HG03095 (cell line): ENCODE measurements around the gene METAP2.

Source experiments
- ATAC-seq: cut with Tn5 transposase; IDR thresholded peaks from one replicate; pipeline ENCODE4 v1.9.1; 2021; ENCODE audit warnings: moderate library complexity; ENCODE audit not compliant: unreplicated experiment

Gene METAP2

GRCh38 chr12:95509300-95509699 lies 35.3 kb downstream of the METAP2 start:
- no peak for ATAC-seq

GRCh38 chr12:95511977-95512376 lies 38.0 kb downstream of the METAP2 start:
- no peak for ATAC-seq

- no peak for ATAC-seq
Observed at GRCh38 chr12:95513599-95513998, 39.6 kb downstream of the METAP2 start.

GRCh38 chr12:95515197-95515596 lies 41.2 kb downstream of the METAP2 start:
- no peak for ATAC-seq

- ATAC-seq: no peak
Observed at GRCh38 chr12:95516757-95517156, 42.8 kb downstream of the METAP2 start.

- ATAC-seq: no peak
Observed at GRCh38 chr12:95517246-95517645, 43.3 kb downstream of the METAP2 start.

GRCh38 chr12:95518944-95519343 lies 45.0 kb downstream of the METAP2 start:
- ATAC-seq: no peak

GRCh38 chr12:95520816-95521215 lies 46.9 kb downstream of the METAP2 start:
- ATAC-seq: no peak

- ATAC-seq: no peak
Observed at GRCh38 chr12:95522692-95523091, 48.7 kb downstream of the METAP2 start.

GRCh38 chr12:95528431-95528830 lies 54.5 kb downstream of the METAP2 start:
- ATAC-seq: no peak

GRCh38 chr12:95529693-95530225 lies 55.8 kb downstream of the METAP2 start:
- ATAC-seq: no peak

- ATAC-seq: no peak
Observed at GRCh38 chr12:95532851-95533250, 58.9 kb downstream of the METAP2 start.

- ATAC-seq: no peak
Observed at GRCh38 chr12:95533985-95534384, 60.0 kb downstream of the METAP2 start.

GRCh38 chr12:95538006-95538405 lies 64.1 kb downstream of the METAP2 start:
- ATAC-seq: no peak

GRCh38 chr12:95538656-95539055 lies 64.7 kb downstream of the METAP2 start:
- no peak for ATAC-seq

GRCh38 chr12:95541436-95541835 lies 67.5 kb downstream of the METAP2 start:
- no peak for ATAC-seq

- no peak for ATAC-seq
Observed at GRCh38 chr12:95543305-95543704, 69.4 kb downstream of the METAP2 start.

GRCh38 chr12:95544756-95545155 lies 70.8 kb downstream of the METAP2 start:
- ATAC-seq: no peak

GRCh38 chr12:95545303-95545702 lies 71.4 kb downstream of the METAP2 start:
- ATAC-seq: no peak

GRCh38 chr12:95545731-95546490 lies 72.0 kb downstream of the METAP2 start:
- ATAC-seq: no peak

- ATAC-seq: no peak
Observed at GRCh38 chr12:95546491-95546813, 72.5 kb downstream of the METAP2 start.

GRCh38 chr12:95547522-95548055 lies 73.6 kb downstream of the METAP2 start:
- ATAC-seq: no peak

- no peak for ATAC-seq
Observed at GRCh38 chr12:95548056-95548538, 74.1 kb downstream of the METAP2 start.
